HEK293 (cell line): ENCODE measurements around the gene STAP2.
A peak's percentile ranks its signal among the peaks of the same experiment; 100 is the strongest.

ENCODE experiments used
- CTCF ChIA-PET: fragments of 350-600 bp; formaldehyde crosslinking; extraction: SDS; loops from one replicate; lab custom pipeline; 2021; ENCODE audit warnings: antibody characterized with exemption; lab: Yijun Ruan, JAX
- POLR2A ChIA-PET: fragments of 300-600 bp; formaldehyde crosslinking; extraction: SDS; loops from one replicate; lab custom pipeline; 2020; ENCODE audit warnings: antibody characterized with exemption, inconsistent platforms; lab: Yijun Ruan, JAX
- H3K27ac ChIP-seq: fragments of 200-500 bp; sonication (Bioruptor generic); 2 replicates; pipeline ENCODE4 v1.5.1; 2014; ENCODE audit warnings: low read depth, low read length, control low read depth, inconsistent platforms; ENCODE audit errors: extremely low read depth
- H3K36me3 ChIP-seq, 2 experiments: fragments of 200-500 bp in 1 of 2; sonication (Bioruptor generic) in 1 of 2; 1 replicate in 1 of 2; 2 replicates in 1 of 2; pipeline ENCODE4 v1.5.1; 2014 to 2017; ENCODE audit warnings: inconsistent platforms in 2 of 2, low read length in 2 of 2; ENCODE audit not compliant: control insufficient read depth in 2 of 2, insufficient read depth in 1 of 2
- H3K4me1 ChIP-seq: fragments of 200-500 bp; sonication (Bioruptor generic); 2 replicates; pipeline ENCODE4 v1.5.1; 2014; ENCODE audit warnings: mild to moderate bottlenecking, low read length, inconsistent platforms; ENCODE audit not compliant: control insufficient read depth, insufficient read depth
- H3K4me3 ChIP-seq: 2 replicates; pipeline ENCODE4 v1.5.1; 2011; ENCODE audit warnings: low read depth, mild to moderate bottlenecking, control low read depth, low read length, moderate library complexity
- H3K9me3 ChIP-seq: fragments of 200-500 bp; sonication (Bioruptor generic); 2 replicates; pipeline ENCODE4 v1.5.1; 2014; ENCODE audit warnings: low read depth, low read length, inconsistent platforms; ENCODE audit not compliant: control insufficient read depth, insufficient read depth
- GLI4 ChIP-seq: fragments of 450-650 bp; formaldehyde crosslinking; IDR thresholded peaks from 2 replicates; pipeline ENCODE4 v1.5.1; 2016; ENCODE audit warnings: missing biosample characterization, missing genetic modification characterization
- REST ChIP-seq: fragments of 450-650 bp; formaldehyde crosslinking; IDR thresholded peaks from 2 replicates; pipeline ENCODE4 v1.5.1; 2016; ENCODE audit warnings: missing biosample characterization, missing genetic modification characterization
- ZFP37 ChIP-seq: fragments of 450-650 bp; formaldehyde crosslinking; IDR thresholded peaks from 2 replicates; pipeline ENCODE4 v1.5.1; 2016; ENCODE audit warnings: missing biosample characterization, missing genetic modification characterization
- ZIC2 ChIP-seq: fragments of 450-650 bp; formaldehyde crosslinking; IDR thresholded peaks from 2 replicates; pipeline ENCODE4 v1.5.1; 2016; ENCODE audit warnings: missing biosample characterization, missing genetic modification characterization
- ZNF114 ChIP-seq: fragments of 450-650 bp; formaldehyde crosslinking; IDR thresholded peaks from 2 replicates; pipeline ENCODE4 v1.5.0; 2017; ENCODE audit warnings: missing biosample characterization, missing genetic modification characterization
- ZNF174 ChIP-seq: fragments of 450-650 bp; formaldehyde crosslinking; IDR thresholded peaks from 2 replicates; pipeline ENCODE4 v1.5.0; 2017; ENCODE audit warnings: missing biosample characterization, mild to moderate bottlenecking, missing genetic modification characterization
- ZNF214 ChIP-seq: fragments of 450-650 bp; formaldehyde crosslinking; IDR thresholded peaks from 2 replicates; pipeline ENCODE4 v1.5.1; 2017; ENCODE audit warnings: missing biosample characterization, mild to moderate bottlenecking, missing genetic modification characterization, borderline replicate concordance
- ZNF23 ChIP-seq: fragments of 450-650 bp; formaldehyde crosslinking; IDR thresholded peaks from 2 replicates; pipeline ENCODE4 v1.5.1; 2016; ENCODE audit warnings: missing biosample characterization, missing genetic modification characterization, borderline replicate concordance
- ZNF37A ChIP-seq: fragments of 450-650 bp; IDR thresholded peaks from 2 replicates; pipeline ENCODE4 v1.5.1; 2018; ENCODE audit warnings: missing biosample characterization, missing genetic modification characterization
- ZNF600 ChIP-seq: fragments of 450-650 bp; formaldehyde crosslinking; IDR thresholded peaks from 2 replicates; pipeline ENCODE4 v1.5.1; 2016; ENCODE audit warnings: missing biosample characterization, missing genetic modification characterization
- TF ChIP-seq, protein P1 (sequence below): fragments of 450-650 bp; formaldehyde crosslinking; IDR thresholded peaks from 2 replicates; pipeline ENCODE4 v1.5.1; 2016; ENCODE audit warnings: missing biosample characterization, missing genetic modification characterization
- TF ChIP-seq, protein P2 (sequence below): fragments of 450-650 bp; formaldehyde crosslinking; conservative IDR thresholded peaks from 2 replicates; pipeline ENCODE4 v1.5.1; 2016; ENCODE audit warnings: low read depth, missing biosample characterization, missing genetic modification characterization
- TF ChIP-seq, protein P3 (sequence below): fragments of 450-650 bp; formaldehyde crosslinking; IDR thresholded peaks from 2 replicates; pipeline ENCODE4 v1.5.1; 2016; ENCODE audit warnings: missing biosample characterization, missing genetic modification characterization, borderline replicate concordance

The STAP2 gene

GRCh38 chr19:4373013-4373367 is 34.4 kb upstream of the STAP2 start (continued):
- TF ChIP-seq, protein P1, sequence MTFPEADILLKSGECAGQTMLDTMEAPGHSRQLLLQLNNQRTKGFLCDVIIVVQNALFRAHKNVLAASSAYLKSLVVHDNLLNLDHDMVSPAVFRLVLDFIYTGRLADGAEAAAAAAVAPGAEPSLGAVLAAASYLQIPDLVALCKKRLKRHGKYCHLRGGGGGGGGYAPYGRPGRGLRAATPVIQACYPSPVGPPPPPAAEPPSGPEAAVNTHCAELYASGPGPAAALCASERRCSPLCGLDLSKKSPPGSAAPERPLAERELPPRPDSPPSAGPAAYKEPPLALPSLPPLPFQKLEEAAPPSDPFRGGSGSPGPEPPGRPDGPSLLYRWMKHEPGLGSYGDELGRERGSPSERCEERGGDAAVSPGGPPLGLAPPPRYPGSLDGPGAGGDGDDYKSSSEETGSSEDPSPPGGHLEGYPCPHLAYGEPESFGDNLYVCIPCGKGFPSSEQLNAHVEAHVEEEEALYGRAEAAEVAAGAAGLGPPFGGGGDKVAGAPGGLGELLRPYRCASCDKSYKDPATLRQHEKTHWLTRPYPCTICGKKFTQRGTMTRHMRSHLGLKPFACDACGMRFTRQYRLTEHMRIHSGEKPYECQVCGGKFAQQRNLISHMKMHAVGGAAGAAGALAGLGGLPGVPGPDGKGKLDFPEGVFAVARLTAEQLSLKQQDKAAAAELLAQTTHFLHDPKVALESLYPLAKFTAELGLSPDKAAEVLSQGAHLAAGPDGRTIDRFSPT (tag by site-specific recombination) = no peak
- TF ChIP-seq, all 188 proteins: peak for 0

GRCh38 chr19:4372165-4373012 is 33.8 kb upstream of the STAP2 start:
- Histone ChIP-seq H3K36me3 (peaks cover 0 to 8% of the 10 kb centered on the region in 2 experiments; a peak in 1 of 3 replicates), H3K9me3 (no peaks in the 10 kb centered on the region), H3K4me3 (no peak overlapping the region), H3K4me1 (peaks cover 14% of the 10 kb centered on the region), H3K27ac (no peak overlapping the region)
- CTCF ChIA-PET = interaction anchor here (0.8 to 1.1 kb wide), 2 partner anchors 20 to 28 kb away, joined by 3 to 4 read pairs; partner anchors contain the start of gene SH3GL1
- POLR2A ChIA-PET = interaction anchor here (0.6 kb wide), 1 partner anchor 21 kb away, joined by 5 read pairs; no protein-coding TSS in a partner anchor
- TF ChIP-seq ZNF600 (tag by site-specific recombination) (peak; percentile 54; the same call in 1 of the 2 replicates), ZNF174 (tag by site-specific recombination) (no peak), ZIC2 (tag by site-specific recombination) (peak; percentile 32; the same call in 1 of the 2 replicates), ZFP37 (no peak), REST (tag by site-specific recombination) (no peak), ZNF114 (tag by site-specific recombination) (no peak), ZNF23 (tag by site-specific recombination) (no peak), GLI4 (tag by site-specific recombination) (no peak), ZNF37A (tag by site-specific recombination) (no peak), ZNF214 (tag by site-specific recombination) (no peak)
- TF ChIP-seq, protein P2, sequence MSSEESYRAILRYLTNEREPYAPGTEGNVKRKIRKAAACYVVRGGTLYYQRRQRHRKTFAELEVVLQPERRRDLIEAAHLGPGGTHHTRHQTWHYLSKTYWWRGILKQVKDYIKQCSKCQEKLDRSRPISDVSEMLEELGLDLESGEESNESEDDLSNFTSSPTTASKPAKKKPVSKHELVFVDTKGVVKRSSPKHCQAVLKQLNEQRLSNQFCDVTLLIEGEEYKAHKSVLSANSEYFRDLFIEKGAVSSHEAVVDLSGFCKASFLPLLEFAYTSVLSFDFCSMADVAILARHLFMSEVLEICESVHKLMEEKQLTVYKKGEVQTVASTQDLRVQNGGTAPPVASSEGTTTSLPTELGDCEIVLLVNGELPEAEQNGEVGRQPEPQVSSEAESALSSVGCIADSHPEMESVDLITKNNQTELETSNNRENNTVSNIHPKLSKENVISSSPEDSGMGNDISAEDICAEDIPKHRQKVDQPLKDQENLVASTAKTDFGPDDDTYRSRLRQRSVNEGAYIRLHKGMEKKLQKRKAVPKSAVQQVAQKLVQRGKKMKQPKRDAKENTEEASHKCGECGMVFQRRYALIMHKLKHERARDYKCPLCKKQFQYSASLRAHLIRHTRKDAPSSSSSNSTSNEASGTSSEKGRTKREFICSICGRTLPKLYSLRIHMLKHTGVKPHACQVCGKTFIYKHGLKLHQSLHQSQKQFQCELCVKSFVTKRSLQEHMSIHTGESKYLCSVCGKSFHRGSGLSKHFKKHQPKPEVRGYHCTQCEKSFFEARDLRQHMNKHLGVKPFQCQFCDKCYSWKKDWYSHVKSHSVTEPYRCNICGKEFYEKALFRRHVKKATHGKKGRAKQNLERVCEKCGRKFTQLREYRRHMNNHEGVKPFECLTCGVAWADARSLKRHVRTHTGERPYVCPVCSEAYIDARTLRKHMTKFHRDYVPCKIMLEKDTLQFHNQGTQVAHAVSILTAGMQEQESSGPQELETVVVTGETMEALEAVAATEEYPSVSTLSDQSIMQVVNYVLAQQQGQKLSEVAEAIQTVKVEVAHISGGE = no peak
- TF ChIP-seq, protein P3, sequence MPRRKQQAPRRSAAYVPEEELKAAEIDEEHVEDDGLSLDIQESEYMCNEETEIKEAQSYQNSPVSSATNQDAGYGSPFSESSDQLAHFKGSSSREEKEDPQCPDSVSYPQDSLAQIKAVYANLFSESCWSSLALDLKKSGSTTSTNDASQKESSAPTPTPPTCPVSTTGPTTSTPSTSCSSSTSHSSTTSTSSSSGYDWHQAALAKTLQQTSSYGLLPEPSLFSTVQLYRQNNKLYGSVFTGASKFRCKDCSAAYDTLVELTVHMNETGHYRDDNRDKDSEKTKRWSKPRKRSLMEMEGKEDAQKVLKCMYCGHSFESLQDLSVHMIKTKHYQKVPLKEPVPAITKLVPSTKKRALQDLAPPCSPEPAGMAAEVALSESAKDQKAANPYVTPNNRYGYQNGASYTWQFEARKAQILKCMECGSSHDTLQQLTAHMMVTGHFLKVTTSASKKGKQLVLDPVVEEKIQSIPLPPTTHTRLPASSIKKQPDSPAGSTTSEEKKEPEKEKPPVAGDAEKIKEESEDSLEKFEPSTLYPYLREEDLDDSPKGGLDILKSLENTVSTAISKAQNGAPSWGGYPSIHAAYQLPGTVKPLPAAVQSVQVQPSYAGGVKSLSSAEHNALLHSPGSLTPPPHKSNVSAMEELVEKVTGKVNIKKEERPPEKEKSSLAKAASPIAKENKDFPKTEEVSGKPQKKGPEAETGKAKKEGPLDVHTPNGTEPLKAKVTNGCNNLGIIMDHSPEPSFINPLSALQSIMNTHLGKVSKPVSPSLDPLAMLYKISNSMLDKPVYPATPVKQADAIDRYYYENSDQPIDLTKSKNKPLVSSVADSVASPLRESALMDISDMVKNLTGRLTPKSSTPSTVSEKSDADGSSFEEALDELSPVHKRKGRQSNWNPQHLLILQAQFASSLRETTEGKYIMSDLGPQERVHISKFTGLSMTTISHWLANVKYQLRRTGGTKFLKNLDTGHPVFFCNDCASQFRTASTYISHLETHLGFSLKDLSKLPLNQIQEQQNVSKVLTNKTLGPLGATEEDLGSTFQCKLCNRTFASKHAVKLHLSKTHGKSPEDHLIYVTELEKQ (tag by site-specific recombination) = no peak
